Ovary (tissue), 3 donors: Measurements from ENCODE around the gene BRIP1.

Experiments
- EP300 ChIP-seq: sonication (generic); formaldehyde crosslinking; IDR thresholded peaks from one replicate; pipeline ENCODE4 v1.6.1; 2017; ENCODE audit warnings: antibody characterized with exemption
- POLR2A ChIP-seq: fragments of 450-650 bp; IDR thresholded peaks from one replicate; pipeline ENCODE4 v1.6.1; 2017; ENCODE audit warnings: antibody characterized with exemption, mild to moderate bottlenecking, moderate library complexity
- TF ChIP-seq, protein P1 (sequence below), 3 donors: fragments of 450-650 bp in 2 of 3; fragments of 200-600 bp in 1 of 3; IDR thresholded peaks; one replicate each; pipeline versions ENCODE4 v1.5.1 to v1.8.0; 2016 to 2022; ENCODE audit warnings: antibody characterized with exemption in 3 of 3, mild to moderate bottlenecking in 1 of 3
- donor health status: DM: no; HTN: no; CAD: no.

- no peak for TF ChIP-seq POLR2A
- TF ChIP-seq, protein P1, sequence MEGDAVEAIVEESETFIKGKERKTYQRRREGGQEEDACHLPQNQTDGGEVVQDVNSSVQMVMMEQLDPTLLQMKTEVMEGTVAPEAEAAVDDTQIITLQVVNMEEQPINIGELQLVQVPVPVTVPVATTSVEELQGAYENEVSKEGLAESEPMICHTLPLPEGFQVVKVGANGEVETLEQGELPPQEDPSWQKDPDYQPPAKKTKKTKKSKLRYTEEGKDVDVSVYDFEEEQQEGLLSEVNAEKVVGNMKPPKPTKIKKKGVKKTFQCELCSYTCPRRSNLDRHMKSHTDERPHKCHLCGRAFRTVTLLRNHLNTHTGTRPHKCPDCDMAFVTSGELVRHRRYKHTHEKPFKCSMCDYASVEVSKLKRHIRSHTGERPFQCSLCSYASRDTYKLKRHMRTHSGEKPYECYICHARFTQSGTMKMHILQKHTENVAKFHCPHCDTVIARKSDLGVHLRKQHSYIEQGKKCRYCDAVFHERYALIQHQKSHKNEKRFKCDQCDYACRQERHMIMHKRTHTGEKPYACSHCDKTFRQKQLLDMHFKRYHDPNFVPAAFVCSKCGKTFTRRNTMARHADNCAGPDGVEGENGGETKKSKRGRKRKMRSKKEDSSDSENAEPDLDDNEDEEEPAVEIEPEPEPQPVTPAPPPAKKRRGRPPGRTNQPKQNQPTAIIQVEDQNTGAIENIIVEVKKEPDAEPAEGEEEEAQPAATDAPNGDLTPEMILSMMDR (IDR thresholded peaks at IDR 0.05), result no peak
- no peak for TF ChIP-seq EP300
Measured at GRCh38 chr17:61878520-61878919, 15.2 kb upstream of the BRIP1 start.
